ENCODE results near the gene IFITM1.
"Not testable (repeated sequence)": the region's sequence is repeated elsewhere in the genome, so short reads cannot be mapped to it uniquely, and the experiment has no call there.

Gene IFITM1

GRCh38 chr11:294780-295179 lies 19.1 kb upstream of the IFITM1 start:
- DNase-seq = no peak

GRCh38 chr11:295351-296170 lies 18.3 kb upstream of the IFITM1 start:
- no peak for DNase-seq

GRCh38 chr11:296171-297050 lies 17.4 kb upstream of the IFITM1 start:
- no peak for DNase-seq

GRCh38 chr11:297051-297585 lies 16.7 kb upstream of the IFITM1 start:
- DNase-seq = no peak

- no peak for DNase-seq
Measured at GRCh38 chr11:297586-298405, 16.0 kb upstream of the IFITM1 start.

- DNase-seq = no peak
Measured at GRCh38 chr11:298406-299065, 15.3 kb upstream of the IFITM1 start.

- DNase-seq = no peak
Measured at GRCh38 chr11:299081-299891, 14.6 kb upstream of the IFITM1 start, which contains the start of gene IFITM5. Gene IFITM5, minus strand, starts transcription at chr11:299526. Its CDS starts 36 bp downstream, at chr11:299490.

- DNase-seq = no peak
Measured at GRCh38 chr11:299951-300735, 13.7 kb upstream of the IFITM1 start.

- DNase-seq = no peak
Measured at GRCh38 chr11:303363-303762, 10.5 kb upstream of the IFITM1 start.

- no peak for DNase-seq
Measured at GRCh38 chr11:304061-304506, 9.8 kb upstream of the IFITM1 start.

- peak; percentile 30 for DNase-seq
Measured at GRCh38 chr11:304915-305843, 8.7 kb upstream of the IFITM1 start.

- no peak for DNase-seq
Measured at GRCh38 chr11:305844-306211, 8.0 kb upstream of the IFITM1 start.

- no peak for DNase-seq
Measured at GRCh38 chr11:306645-307371, 7.0 kb upstream of the IFITM1 start.

GRCh38 chr11:307766-308708 lies 5.8 kb upstream of the IFITM1 start, which contains the start of gene IFITM2:
Gene IFITM2, plus strand, starts transcription at chr11:307816. Its CDS starts 377 bp downstream, at chr11:308193.
- peak; percentile 45 for DNase-seq

GRCh38 chr11:308740-309665 lies 4.8 kb upstream of the IFITM1 start:
- not testable (repeated sequence) for DNase-seq

All from kidney glomerular epithelial cell (primary cell).